Cardiac septum (tissue), 1 donor: ENCODE results near the gene BMP7. TPM values are rescaled to one million over a fixed set of nuclear protein-coding genes. Genes with fewer than 3 reads are reported as not detected.
"Not testable (repeated sequence)": the region's sequence is repeated elsewhere in the genome, so short reads cannot be mapped to it uniquely, and the experiment has no call there.

Source experiments
- DNase-seq: peaks from one replicate; pipeline ENCODE4 v3.0.0-alpha.2; 2020; ENCODE audit warnings: low spot score
- intact Hi-C: fragments of 100-400 bp; cut with DNase I; formaldehyde crosslinking; loops from one replicate; pipeline ENCODE4 v1.14.0; 2022
- total RNA-seq: library from RNA; stranded (reverse); fragmentation: NEBNext Ultra II Directional; extraction: Animal tissue kit (Norgen Biotek cat#: 25700); gene quantifications from one replicate; pipeline ENCODE4 v1.2.1, GENCODE V29; 2021
- donor health status: DM: no; HTN: no; CAD: no.

The BMP7 gene
- total RNA-seq, 1 donor from 2014 or later, result 2.7 TPM

DNA sequence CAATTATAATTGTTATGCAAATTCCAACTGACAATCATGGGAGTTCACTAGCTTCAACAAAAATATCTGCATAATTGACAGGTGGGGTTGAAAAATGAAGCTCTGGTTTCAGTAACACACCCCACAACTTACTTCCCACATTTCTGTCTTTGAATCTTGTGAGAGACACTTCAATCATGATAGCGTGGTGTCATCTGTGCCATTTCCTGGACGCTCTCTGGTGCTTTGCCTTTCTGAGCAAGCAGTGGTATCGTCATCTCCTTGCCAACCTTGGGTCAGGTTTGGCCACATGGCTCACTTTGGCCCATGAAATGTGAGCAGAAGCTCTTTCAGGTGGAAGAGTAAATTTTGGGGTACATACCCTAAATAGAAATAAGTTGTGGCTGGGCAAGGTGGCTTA lies 10.2 kb downstream of the BMP7 start:
- intact Hi-C loops, result no loop called here
- no peak for DNase-seq

DNA sequence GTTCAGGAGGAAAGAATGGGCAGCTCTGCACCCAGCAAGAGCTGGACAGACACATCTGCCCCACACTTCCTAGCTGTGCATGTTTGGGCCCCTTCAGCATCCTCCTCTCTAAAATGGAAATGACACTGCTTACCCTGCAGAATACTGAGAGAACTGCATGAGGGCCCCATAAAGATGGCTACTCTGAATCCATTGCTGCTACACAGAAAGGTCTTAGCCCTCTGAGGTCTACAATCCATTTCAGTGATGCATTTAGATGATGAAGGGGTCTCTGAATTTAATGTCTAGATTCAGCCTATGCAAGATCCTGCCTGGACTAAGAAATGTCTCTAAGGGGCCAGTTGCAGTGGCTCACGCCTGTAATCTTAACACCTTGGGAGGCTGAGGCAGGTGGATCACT lies 11.3 kb downstream of the BMP7 start:
- DNase-seq, result no peak
- intact Hi-C loops, result no loop called here

DNA sequence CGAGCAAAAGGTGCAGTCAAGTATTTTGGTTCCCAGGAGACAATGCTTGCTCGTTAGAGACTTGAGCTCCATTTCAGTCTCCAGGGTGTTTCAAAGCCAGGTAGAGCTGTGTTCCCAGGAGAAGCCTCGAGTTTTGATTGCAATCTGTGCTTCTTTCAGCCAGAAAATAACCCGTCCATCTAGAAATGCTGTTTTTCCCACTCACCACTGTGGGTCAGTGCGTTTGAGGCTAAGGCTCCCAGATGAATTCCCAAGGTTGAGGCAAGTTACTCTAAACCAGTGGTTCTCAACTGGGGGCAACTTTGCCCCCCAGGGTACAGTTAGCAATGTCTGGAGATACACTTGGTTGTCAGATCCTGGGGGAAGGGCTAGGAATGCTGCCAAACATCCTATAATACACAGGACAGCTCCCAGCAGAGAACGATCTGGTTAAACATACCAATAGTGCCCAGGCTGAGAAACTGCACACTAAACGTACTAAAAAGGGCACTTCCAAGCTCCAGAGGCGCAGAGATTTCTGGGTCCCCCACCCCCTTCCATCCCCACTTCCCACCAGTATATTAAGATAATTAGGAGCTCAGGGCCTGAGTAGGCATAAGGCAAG lies 13.8 kb downstream of the BMP7 start:
- no peak for DNase-seq
- intact Hi-C loops, result no loop called here

DNA sequence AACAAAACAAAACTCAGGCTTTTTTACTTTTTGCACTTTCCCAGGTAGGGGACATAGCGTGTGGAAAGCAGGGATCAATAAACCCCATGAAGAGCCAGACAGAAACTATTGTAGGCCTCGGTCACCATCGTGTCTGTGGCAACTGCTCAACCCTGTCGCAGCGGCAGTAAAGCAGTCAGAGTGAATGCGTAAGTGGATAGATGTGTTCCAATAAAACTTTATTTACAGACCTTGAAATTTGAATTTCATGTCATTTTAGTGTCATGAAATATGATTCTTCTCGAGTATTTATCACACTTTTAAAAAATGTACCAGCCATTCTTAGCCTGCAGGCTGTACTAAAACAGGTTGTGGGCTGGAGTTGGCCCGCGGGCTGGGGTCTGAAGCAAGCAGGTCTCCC lies 14.5 kb downstream of the BMP7 start:
- DNase-seq, result no peak
- intact Hi-C loops, result no loop called here

DNA sequence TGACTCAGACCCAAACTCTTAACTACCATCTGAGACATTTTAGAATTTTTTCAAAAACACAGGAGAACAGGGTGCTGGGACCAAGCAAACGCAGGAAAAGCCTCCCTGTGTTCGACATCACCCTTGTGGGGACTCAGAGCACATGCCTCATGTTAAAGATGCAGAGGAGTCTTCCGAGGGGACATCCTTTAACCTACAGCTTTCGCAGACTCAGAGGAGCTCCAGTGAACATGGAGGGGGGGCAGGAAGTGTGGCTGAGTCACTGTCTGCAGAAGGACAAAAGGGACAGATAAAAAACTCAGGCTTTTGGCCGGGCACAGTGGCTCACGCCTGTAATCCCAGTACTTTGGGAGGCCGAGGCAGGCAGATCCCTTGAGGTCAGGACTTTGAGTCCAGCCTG lies 15.1 kb downstream of the BMP7 start:
- intact Hi-C loops, result no loop called here
- no peak for DNase-seq

DNA sequence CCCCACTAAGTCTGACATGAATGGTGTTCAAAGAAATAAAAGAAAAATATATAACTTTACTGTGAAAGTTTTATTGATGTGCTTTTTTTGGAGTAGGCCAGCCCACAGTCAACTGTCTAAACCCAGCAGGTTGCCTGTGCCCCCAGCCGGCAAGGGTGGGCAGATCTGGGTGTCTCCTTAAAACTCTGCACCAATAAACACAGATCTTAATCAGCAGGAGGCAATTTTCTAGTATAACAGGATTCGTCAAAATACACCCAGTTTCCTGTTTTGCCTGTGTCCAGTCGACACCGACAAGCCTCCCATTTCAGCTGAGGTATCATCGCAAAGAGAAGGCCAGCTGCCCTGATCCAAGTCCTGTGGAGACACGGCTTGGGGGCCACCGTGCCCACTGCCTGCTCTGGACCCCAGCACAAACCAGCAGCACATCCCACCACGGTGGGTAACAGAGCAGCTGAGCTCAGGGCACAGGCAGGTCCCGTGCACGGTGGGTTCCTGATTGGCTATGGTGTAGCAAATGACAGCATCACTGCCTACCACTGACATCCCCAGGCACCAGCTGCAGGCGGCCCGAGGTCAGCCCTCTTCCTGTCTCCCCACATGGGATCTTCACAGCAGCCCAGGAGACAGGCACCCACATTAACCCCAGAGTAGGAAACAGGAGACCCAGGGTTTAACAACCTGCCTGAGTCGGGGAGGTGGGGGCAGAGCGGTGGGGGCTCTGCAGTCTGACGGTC lies 15.7 kb downstream of the BMP7 start:
- no peak for DNase-seq
- intact Hi-C loops, result no loop called here

DNA sequence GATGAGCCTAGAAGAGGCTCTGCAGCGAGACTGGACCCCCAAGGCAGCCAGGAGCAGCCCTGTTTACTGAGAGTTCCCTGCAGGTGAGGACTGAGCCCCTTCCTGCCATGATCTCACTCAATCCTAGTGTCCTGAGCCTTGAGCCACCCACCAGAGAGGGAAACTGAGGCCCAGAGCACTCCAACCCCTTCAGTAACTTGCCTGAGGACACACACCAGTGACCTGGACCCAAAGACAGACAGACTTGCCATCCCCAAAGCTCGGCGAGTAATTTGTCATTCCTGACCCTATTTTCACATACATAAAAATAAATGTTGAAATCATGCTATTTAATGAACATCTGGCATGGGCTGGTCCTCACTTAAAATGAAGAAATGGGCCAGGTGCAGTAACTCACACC lies 16.7 kb downstream of the BMP7 start:
- intact Hi-C loops, result no loop called here

DNA sequence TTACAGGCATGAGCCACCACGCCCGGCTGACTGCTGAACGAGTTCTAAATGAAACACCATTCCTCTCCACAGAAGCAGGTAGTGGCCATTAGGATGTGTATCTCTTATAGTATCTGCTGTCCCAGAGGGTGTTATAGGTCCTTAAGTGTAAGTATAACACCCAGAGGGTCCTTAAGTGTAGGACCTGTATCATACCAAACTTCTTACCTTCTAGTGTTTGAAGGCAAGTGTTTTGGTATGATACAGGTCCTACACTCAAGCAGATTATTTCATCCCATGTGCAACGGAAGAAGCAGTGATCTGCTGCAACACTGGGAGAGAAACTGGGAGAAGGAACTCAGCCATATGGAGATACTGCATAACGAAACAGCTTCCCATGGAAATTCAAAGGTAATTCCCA lies 17.4 kb downstream of the BMP7 start:
- intact Hi-C loops, result no loop called here
- DNase-seq, result no peak

More for the DNA sequence above, 16.7 kb downstream of the BMP7 start:
- DNase-seq, result no peak

DNA sequence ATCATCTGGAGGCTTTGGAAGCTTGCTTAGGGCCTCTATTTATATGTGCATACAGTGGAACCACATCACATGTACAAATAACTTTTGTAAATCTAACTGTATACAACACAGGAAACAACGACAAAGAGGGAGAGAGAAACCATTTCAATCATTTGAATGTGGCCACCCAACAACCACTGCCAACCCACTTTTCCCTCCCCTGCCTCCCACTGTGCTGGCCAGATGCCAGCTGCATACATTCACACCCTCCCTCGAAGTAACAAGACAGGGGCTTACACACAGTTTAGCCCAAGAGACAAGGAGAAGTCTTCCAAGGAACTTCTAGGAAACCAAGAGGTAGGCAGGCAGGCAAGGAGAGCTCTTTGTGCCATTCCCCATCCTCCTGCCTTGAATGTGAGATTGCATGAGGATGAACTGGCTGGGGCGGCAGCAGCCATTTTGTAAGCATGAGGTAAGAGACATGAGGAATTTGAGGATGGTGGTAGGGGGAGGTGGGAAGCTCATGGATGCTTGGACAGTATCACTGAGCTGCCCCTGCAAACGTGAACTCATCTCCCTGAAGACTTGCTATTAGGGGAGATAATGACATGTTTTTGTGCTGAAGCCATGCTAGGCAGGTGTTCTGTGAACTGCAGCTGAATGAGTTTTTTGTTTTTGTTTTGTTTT lies 18.2 kb downstream of the BMP7 start:
- no peak for DNase-seq
- intact Hi-C loops, result no loop called here

DNA sequence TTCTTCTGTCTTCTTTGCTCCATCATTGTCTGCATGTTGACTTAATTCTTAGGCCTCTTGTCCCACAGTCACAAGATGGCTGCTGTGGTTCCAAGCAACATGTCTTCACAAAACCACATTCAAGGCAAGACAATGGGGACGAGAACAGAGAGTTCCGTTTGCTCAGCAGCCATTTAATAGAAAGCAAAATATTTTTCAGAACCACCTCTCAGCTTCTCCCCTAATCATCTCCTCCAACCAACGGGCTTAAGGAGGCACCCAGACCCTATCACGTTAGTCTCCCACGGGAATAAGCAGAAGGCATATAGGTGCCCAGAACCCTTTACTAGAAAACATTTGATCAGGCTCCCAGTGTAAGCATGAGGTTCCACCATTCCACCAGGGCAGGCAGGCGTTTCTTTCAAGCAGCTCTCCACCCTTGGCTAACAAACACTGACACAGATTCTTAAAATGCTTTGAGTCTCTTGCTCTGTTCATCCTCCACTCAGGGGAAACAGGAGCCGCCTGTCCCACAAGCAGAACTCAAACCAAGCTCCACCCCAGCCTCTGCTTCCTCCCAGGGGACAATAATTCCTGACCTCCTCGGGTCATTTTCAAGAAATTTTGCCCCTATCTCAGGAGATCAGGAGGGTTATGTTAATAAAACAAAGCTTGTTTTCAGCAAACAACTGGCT lies 19.0 kb downstream of the BMP7 start:
- no peak for DNase-seq
- intact Hi-C loops, result no loop called here

DNA sequence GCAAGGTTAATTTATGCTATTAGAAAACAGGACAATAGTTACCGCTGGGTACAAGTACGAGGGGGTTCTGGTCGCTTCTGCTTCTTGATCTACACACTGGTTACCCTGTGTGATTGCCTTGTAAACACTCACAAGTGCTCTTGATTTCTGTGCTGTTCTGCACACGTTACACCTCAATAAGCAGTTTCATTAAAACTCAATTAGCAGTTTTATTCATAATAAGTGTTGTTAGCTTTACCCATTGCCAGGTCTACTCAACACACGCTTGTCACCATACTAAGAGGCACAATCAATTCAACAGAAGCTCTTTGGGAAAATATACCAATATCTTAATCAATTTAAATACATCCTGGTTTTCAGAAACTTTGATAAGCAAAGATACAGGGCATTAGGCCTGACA lies 20.4 kb downstream of the BMP7 start:
- intact Hi-C loops, result no loop called here
- DNase-seq, result no peak

DNA sequence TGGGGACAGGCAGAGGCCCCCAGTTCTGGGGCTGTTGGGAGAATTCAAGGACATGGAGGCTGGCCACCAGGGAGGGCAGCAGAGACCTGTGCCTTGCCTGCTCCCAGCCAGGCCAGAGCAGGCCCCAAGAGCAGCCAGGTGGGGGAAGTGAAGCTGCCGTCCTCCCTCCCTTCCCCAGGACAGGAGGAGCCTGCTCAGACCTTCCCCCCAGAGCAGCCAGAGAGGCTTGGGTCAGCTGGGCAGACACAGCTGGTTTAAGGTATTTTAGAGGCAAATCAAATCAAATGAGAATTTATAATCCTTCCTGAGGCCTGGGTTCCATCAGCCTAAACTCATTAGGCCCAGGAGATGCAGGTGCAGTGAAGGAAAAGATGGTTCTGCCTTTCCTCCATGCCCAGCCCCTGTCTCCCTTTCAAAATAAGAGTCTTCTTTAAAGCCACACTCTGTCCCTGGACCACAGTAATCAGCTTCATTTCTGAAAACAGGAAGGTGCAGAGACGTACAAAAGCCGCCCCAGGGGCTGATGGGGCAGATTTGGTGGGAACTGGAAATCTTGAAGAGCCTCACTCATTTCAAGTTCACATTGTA lies 21.7 kb downstream of the BMP7 start:
- intact Hi-C loops, result no loop called here
- no peak for DNase-seq

DNA sequence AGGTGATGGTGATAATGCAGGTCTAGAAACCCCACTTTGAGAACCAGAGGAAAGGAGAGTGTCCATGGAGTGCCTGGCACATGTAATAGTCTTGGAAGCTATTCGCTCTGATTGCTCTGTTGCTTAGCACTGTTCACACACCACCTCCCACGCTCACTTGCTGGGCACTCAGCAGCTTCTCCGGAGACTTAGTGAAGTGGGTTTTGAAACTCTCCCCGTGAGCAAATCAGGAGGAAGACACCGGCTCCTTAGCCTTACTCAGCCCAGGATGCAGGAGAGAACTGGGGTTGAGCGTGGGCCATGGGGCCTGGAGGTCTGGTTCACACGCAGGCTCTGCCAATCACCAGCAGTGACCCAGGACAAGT lies 22.2 kb downstream of the BMP7 start:
- DNase-seq, result no peak
- intact Hi-C loops, result no loop called here

DNA sequence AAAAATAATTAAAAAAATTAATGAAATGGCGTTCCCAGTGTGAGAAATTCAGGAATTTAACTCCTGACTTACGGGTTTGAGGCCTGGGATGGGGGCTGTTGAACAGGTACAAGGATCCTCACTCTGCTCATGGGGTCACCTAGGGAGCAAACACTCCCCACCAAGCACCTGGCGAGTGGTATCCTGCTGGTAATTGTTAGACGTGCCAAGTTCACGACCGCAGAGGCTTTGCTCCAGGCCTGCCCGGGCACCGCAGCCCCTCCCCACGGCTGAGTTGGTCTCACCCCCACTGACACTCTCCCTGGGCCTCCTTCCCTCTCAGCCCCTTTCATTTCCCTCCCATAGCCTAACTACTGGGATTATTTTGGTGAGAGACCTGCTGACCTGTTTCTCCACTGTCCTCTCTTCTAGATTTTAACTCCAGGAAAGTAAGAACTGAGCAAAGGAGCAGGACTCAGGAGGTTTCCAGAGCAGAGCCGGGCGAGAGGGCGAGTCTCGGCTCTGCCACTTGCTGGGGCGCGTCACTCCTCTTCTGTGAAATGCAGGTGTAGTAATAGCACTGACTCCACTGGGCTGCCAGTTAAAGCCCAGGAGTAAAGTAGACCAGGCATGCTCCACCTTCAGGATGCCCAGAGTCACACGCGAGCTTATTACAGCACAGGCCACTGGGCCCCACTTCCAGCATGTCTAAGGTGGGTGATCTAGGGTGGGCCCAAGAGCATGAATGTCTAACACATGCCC lies 22.8 kb downstream of the BMP7 start:
- intact Hi-C loops, result no loop called here
- DNase-seq, result no peak

DNA sequence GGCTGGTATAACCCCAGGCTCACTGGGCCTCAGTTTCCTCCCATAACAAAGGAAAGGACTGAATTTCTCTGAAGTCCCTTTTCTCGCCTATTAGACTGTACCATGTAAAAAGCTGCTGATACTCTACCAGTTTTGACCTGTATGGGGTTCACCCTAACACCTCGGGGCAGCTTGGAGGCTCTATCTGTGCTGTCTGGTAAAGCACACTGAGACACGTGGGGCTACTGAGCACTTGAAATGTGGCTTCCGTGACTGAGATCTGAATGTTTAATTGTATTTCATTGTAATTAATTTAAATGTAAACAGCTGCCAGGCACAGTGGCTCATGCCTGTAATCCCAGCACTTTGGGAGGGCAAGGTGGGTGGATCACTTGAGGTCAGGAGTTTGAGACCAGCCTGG lies 24.0 kb downstream of the BMP7 start:
- DNase-seq, result no peak
- intact Hi-C loops, result no loop called here

DNA sequence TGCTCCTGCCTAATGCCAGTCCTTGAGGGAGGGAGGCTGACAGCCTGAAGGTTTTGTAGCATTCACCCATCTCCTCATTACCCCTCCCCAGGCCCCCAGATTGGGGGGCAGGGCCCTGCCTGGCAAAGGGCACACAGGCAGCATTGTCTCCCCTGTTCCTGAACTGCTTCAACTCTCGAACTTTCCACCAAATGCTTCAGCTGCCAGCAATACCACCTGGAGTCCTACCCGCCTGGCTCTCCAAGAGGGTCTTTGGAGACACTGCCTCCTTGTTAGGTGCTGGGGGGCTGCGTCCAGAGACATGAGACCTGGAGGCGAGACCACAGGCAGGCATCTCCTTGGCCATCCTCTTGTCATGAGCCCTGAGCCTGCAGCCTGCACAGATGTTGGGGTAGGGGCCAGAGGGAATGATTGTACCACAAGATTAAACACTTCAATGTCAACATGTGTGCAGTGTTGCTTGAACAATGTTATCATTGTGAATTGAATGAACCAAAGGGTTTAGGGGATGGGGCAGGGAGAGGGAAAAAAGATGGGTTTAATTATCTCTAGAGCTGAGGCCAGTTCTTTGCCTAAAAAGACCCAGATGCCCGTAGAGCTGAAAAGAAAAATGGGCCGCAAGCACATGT lies 25.0 kb downstream of the BMP7 start:
- DNase-seq, result no peak
- intact Hi-C loops, result no loop called here

DNA sequence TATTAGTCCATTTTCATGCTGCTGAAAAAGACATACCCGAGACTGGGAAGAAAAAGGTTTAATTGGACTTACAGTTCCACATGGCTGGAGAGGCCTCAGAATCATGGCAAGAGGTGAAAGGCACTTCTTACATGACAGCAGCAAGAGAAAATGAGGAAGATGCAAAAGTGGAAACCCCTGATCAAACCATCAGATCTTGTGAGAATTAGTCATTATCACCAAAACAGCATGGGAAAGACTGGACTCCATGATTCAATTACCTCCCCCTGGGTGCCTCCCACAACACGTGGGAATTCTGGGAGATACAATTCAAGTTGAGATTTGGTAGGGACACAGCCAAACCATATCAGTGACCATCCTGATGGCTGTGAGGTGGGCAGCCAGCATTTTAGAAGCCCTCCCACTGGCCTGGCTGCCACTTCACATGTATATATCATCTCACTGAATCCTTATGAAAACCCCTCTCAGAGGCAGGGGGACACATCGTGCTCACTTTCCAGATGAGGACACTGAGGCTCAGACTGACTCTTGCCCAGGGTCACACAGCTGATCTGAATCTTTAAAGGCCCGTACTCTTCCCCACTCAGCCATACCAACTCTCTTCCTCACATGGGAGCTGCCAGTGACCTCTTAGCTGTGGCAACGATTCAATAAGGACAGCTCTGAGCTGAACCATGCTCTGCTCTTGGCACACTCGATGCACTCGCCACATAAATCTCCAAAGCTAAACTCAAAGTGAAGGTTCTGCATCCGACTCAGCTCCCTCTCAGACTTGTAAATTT lies 25.7 kb downstream of the BMP7 start:
- no peak for DNase-seq

DNA sequence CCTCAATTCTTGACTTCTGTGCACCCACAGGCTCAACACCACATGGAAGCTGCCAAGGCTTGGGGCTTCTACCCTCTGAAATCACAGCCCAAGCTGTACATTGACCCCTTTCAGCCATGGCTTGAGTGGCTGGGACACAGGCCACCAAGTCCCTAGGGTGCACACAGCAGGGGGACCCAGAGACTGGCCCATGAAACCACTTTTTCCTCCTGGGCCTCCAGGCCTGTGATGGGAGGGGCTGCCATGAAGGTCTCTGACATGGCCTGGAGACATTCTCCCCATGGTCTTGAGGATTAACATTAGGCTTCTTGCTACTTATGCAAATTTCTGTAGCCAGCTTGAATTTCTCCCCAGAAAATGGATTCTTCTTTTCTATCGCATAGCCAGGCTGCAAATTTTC lies 26.7 kb downstream of the BMP7 start:
- intact Hi-C loops, DNase-seq: not testable (repeated sequence)

More for the DNA sequence above, 25.7 kb downstream of the BMP7 start:
- intact Hi-C loops, result no loop called here
